ENCODE measurements around the gene PTPRE. TPM values are rescaled to one million over a fixed set of nuclear protein-coding genes. Genes with fewer than 3 reads are reported as not detected.

The PTPRE gene
- total RNA-seq, 2 experiments from 2014 or later = 26.8 to 37.3 TPM

GRCh38 chr10:128110339-128110738 lies 203.4 kb downstream of the PTPRE start:
- H3K27ac Mint-ChIP-seq = no peak overlapping the region
- peaks cover 11% of the 10 kb centered on the region for H3K4me1 Mint-ChIP-seq
- POLR2A ChIA-PET = interaction anchor here (0.5 to 2.2 kb wide), 3 partner anchors 14 to 126 kb away, joined by 3 to 7 read pairs (median 3); partner anchors contain the start of gene MKI67
- H3K4me3 Mint-ChIP-seq = no peak overlapping the region
- H3K27me3 Mint-ChIP-seq = no peaks in the 10 kb centered on the region
- DNase-seq (no peak), ATAC-seq (ENCODE audit: low read depth) (no peak)
- H3K36me3 Mint-ChIP-seq = peaks cover 43% of the 10 kb centered on the region
- H3K9me3 Mint-ChIP-seq = no peaks in the 10 kb centered on the region

- no peak overlapping the region for H3K4me3 Mint-ChIP-seq
- POLR2A ChIA-PET = interaction anchor here (1.2 to 6.4 kb wide), 3 partner anchors 12 to 15 kb away, joined by 3 to 28 read pairs (median 7); partner anchors contain the start of gene MKI67
Measured at GRCh38 chr10:128111696-128112095, 204.8 kb downstream of the PTPRE start.

GRCh38 chr10:128113026-128113425 lies 206.1 kb downstream of the PTPRE start:
- Mint-ChIP-seq H3K9me3 (no peaks in the 10 kb centered on the region), H3K27me3 (no peaks in the 10 kb centered on the region), H3K4me1 (peaks cover 15% of the 10 kb centered on the region), H3K36me3 (peaks cover 64% of the 10 kb centered on the region), H3K4me3 (no peak overlapping the region), H3K27ac (no peak overlapping the region)
- DNase-seq (no peak), ATAC-seq (ENCODE audit: low read depth) (no peak)
- POLR2A ChIA-PET = interaction anchor here (1.6 to 6.4 kb wide), 2 partner anchors 10 to 13 kb away, joined by 5 to 28 read pairs; partner anchors contain the start of gene MKI67

More at GRCh38 chr10:128111696-128112095, 204.8 kb downstream of the PTPRE start:
- DNase-seq (no peak), ATAC-seq (ENCODE audit: low read depth) (no peak)
- Mint-ChIP-seq H3K36me3 (peaks cover 56% of the 10 kb centered on the region), H3K4me1 (peaks cover 15% of the 10 kb centered on the region), H3K27ac (no peak overlapping the region), H3K9me3 (no peaks in the 10 kb centered on the region), H3K27me3 (no peaks in the 10 kb centered on the region)

GRCh38 chr10:128114901-128115300 lies 208.0 kb downstream of the PTPRE start:
- Mint-ChIP-seq H3K36me3 (peaks cover 72% of the 10 kb centered on the region), H3K9me3 (no peaks in the 10 kb centered on the region), H3K27ac (no peak overlapping the region), H3K4me3 (no peak overlapping the region), H3K27me3 (no peaks in the 10 kb centered on the region), H3K4me1 (peaks cover 20% of the 10 kb centered on the region)
- POLR2A ChIA-PET = interaction anchor here (1.0 to 6.4 kb wide), 5 partner anchors 8 to 15 kb away, joined by 3 to 28 read pairs (median 5); partner anchors contain the start of gene MKI67
- DNase-seq = no peak
- no peak for ATAC-seq (ENCODE audit: low read depth)

- DNase-seq = no peak
- peaks cover 22% of the 10 kb centered on the region for H3K4me1 Mint-ChIP-seq
Measured at GRCh38 chr10:128115356-128115755, 208.5 kb downstream of the PTPRE start.

GRCh38 chr10:128116187-128116586 lies 209.3 kb downstream of the PTPRE start:
- Mint-ChIP-seq H3K27me3 (no peaks in the 10 kb centered on the region), H3K4me1 (peaks cover 28% of the 10 kb centered on the region), H3K9me3 (no peaks in the 10 kb centered on the region), H3K4me3 (no peak overlapping the region), H3K36me3 (peaks cover 71% of the 10 kb centered on the region), H3K27ac (no peak overlapping the region)
- ATAC-seq (ENCODE audit: low read depth) (no peak), DNase-seq (no peak)
- POLR2A ChIA-PET = interaction anchor here (1.3 to 6.4 kb wide), 4 partner anchors 8 to 13 kb away, joined by 4 to 28 read pairs (median 8); partner anchors contain the start of gene MKI67

More at GRCh38 chr10:128115356-128115755, 208.5 kb downstream of the PTPRE start:
- no peak overlapping the region for H3K4me3 Mint-ChIP-seq
- no peaks in the 10 kb centered on the region for H3K9me3 Mint-ChIP-seq
- ATAC-seq (ENCODE audit: low read depth) = no peak
- H3K27ac Mint-ChIP-seq = no peak overlapping the region
- H3K36me3 Mint-ChIP-seq = peaks cover 68% of the 10 kb centered on the region
- H3K27me3 Mint-ChIP-seq = no peaks in the 10 kb centered on the region
- POLR2A ChIA-PET = interaction anchor here (1.0 to 6.4 kb wide), 5 partner anchors 9 to 14 kb away, joined by 3 to 28 read pairs (median 5); partner anchors contain the start of gene MKI67

GRCh38 chr10:128116851-128117615 lies 210.1 kb downstream of the PTPRE start:
- H3K27ac Mint-ChIP-seq = no peak overlapping the region
- H3K4me1 Mint-ChIP-seq = peaks cover 31% of the 10 kb centered on the region
- DNase-seq = no peak
- ATAC-seq (ENCODE audit: low read depth) = no peak
- no peak overlapping the region for H3K4me3 Mint-ChIP-seq
- H3K27me3 Mint-ChIP-seq = no peaks in the 10 kb centered on the region
- POLR2A ChIA-PET = interaction anchor here (3.0 to 6.4 kb wide), 2 partner anchors 9 to 10 kb away, joined by 11 to 28 read pairs; partner anchors contain the start of gene MKI67
- H3K36me3 Mint-ChIP-seq = peaks cover 66% of the 10 kb centered on the region
- H3K9me3 Mint-ChIP-seq = no peaks in the 10 kb centered on the region

- peak overlapping the region; percentile 3 for H3K4me3 Mint-ChIP-seq
- POLR2A ChIA-PET = no interaction called here
- H3K9me3 Mint-ChIP-seq = no peaks in the 10 kb centered on the region
- no peaks in the 10 kb centered on the region for H3K27me3 Mint-ChIP-seq
- H3K27ac Mint-ChIP-seq = no peak overlapping the region
- no peak for DNase-seq
- peaks cover 40% of the 10 kb centered on the region for H3K4me1 Mint-ChIP-seq
- H3K36me3 Mint-ChIP-seq = peaks cover 60% of the 10 kb centered on the region
- no peak for ATAC-seq (ENCODE audit: low read depth)
Measured at GRCh38 chr10:128121750-128122412, 215.0 kb downstream of the PTPRE start.

DNA sequence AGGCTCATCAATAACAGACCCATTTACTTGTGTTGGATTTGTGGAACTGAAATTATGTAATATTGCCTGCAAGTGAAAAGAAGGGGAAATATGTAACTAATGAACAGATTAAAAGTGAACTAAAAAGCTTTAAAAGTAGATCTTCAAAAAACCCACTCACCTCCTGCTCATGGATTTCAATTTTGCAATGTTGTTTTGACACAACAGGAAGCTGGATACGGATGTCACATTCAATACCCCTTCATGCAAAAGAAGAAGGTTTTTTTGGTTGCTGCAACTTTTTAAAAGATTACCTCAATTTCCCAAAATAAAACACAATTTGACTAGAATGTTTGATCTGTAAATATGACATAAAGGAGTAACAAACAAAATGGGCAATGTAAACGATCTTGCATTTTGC lies 216.0 kb downstream of the PTPRE start:
- H3K36me3 Mint-ChIP-seq = peaks cover 53% of the 10 kb centered on the region
- ATAC-seq (ENCODE audit: low read depth) = no peak
- H3K4me1 Mint-ChIP-seq = peaks cover 46% of the 10 kb centered on the region
- H3K4me3 Mint-ChIP-seq = peak overlapping the region; percentile 99
- DNase-seq = no peak
- no peaks in the 10 kb centered on the region for H3K9me3 Mint-ChIP-seq
- H3K27ac Mint-ChIP-seq = no peak overlapping the region
- POLR2A ChIA-PET = interaction anchor here (1.1 to 2.2 kb wide), 2 partner anchors 11 to 28 kb away, joined by 3 to 7 read pairs; no protein-coding TSS in a partner anchor
- no peaks in the 10 kb centered on the region for H3K27me3 Mint-ChIP-seq

DNA sequence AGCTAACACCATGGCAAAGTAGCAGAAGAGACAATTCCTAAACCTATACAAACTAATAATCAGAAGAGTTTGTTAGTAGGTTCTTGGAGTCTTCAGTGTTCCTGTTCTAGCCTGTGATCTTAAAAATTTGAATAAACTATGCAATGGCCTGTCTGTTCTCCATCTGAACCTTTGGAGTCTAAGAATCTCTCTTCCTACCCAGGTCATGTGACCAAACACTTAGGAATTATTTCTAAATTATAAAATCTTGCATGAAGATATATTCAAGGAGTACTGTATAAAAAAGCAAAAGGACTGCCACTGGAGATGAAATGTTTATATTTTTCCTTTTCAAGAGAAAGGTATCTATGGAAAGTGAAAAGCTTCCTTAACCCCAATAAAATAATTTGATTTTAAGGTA lies 216.9 kb downstream of the PTPRE start:
- DNase-seq (no peak), ATAC-seq (ENCODE audit: low read depth) (no peak)
- POLR2A ChIA-PET = interaction anchor here (1.1 to 2.2 kb wide), 6 partner anchors 8 to 61 kb away, joined by 3 to 7 read pairs (median 4); no protein-coding TSS in a partner anchor
- peak overlapping the region; percentile 99 for H3K4me3 Mint-ChIP-seq
- H3K9me3 Mint-ChIP-seq = no peaks in the 10 kb centered on the region
- peaks cover 45% of the 10 kb centered on the region for H3K4me1 Mint-ChIP-seq
- peaks cover 48% of the 10 kb centered on the region for H3K36me3 Mint-ChIP-seq
- H3K27me3 Mint-ChIP-seq = peaks cover 5% of the 10 kb centered on the region
- no peak overlapping the region for H3K27ac Mint-ChIP-seq

DNA sequence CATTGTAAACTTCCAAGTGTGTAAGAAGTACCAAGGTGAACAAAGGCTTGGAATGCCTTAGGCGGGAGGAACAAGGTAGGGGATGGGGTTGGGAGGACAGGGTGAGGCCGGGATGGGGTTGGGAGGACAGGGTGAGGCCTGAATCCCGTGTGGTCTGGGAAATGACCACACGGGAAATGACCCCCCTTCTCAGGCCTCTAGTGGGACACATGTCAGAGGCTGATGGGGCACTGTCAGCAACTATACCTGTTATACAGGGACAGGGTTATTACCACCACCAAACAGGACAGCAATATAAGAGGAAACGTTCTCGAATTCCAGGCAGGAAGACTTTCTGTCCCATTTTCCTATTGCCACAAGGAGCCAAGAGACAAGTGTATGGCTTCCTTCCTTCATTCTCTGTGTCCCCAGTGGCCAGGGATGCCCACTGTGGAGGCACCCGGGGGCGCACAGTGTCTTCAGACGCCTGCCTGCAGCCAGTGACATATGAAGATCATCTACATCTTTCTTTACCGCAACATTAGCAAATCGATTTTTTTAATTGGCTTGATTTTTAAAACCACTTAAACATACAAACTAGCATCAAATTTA lies 218.0 kb downstream of the PTPRE start:
- H3K36me3 Mint-ChIP-seq = peaks cover 43% of the 10 kb centered on the region
- H3K4me1 Mint-ChIP-seq = peaks cover 43% of the 10 kb centered on the region
- H3K9me3 Mint-ChIP-seq = no peaks in the 10 kb centered on the region

GRCh38 chr10:128125416-128125943 lies 218.6 kb downstream of the PTPRE start:
- peak overlapping the region; percentile 95 for H3K27ac Mint-ChIP-seq
- POLR2A ChIA-PET = interaction anchor here (0.7 to 3.1 kb wide), 17 partner anchors 11 to 87 kb away, joined by 3 to 28 read pairs (median 5); no protein-coding TSS in a partner anchor
- no peaks in the 10 kb centered on the region for H3K9me3 Mint-ChIP-seq
- DNase-seq (no peak), ATAC-seq (ENCODE audit: low read depth) (no peak)
- H3K27me3 Mint-ChIP-seq = peaks cover 8% of the 10 kb centered on the region
- H3K4me1 Mint-ChIP-seq = peaks cover 40% of the 10 kb centered on the region
- H3K4me3 Mint-ChIP-seq = peak overlapping the region; percentile 99
- H3K36me3 Mint-ChIP-seq = peaks cover 42% of the 10 kb centered on the region

More for the DNA sequence above, 218.0 kb downstream of the PTPRE start:
- DNase-seq (no peak), ATAC-seq (ENCODE audit: low read depth) (no peak)
- POLR2A ChIA-PET = interaction anchor here (1.1 to 3.1 kb wide), 14 partner anchors 9 to 87 kb away, joined by 3 to 28 read pairs (median 6); no protein-coding TSS in a partner anchor
- Mint-ChIP-seq H3K27me3 (peaks cover 8% of the 10 kb centered on the region), H3K27ac (peak overlapping the region; percentile 95), H3K4me3 (peak overlapping the region; percentile 99)
